Ovary (tissue), 9 donors: Measurements from ENCODE around the gene KRT76. TPM values are rescaled to one million over a fixed set of nuclear protein-coding genes. Genes with fewer than 3 reads are reported as not detected.

Experiments
- DNase-seq, 5 donors: peaks; one replicate each; pipeline ENCODE4 v3.0.0-alpha.2; 2019 to 2020
- H3K27ac ChIP-seq, 2 donors: fragments of 200-600 bp; one replicate each; pipeline versions ENCODE4 v1.5.1 to v1.8.0; 2019 to 2022
- H3K27me3 ChIP-seq: fragments of 200-600 bp; one replicate; pipeline ENCODE4 v1.8.0; 2022
- H3K36me3 ChIP-seq: fragments of 200-600 bp; sonication (generic); one replicate; pipeline ENCODE4 v1.5.1; 2019
- H3K4me1 ChIP-seq: one replicate; pipeline ENCODE4 v1.8.1; 2013; ENCODE audit warnings: mild to moderate bottlenecking, moderate library complexity; ENCODE audit not compliant: insufficient read depth
- H3K4me3 ChIP-seq: fragments of 200-600 bp; sonication (generic); one replicate; pipeline ENCODE4 v1.5.1; 2017
- H3K9me3 ChIP-seq, 2 donors: fragments of 200-600 bp in 1 of 2; sonication (generic) in 1 of 2; one replicate each; pipeline versions ENCODE4 v1.5.1 to v1.8.1; 2013 to 2019; ENCODE audit warnings: mild to moderate bottlenecking in 1 of 2, moderate library complexity in 1 of 2
- EP300 ChIP-seq: sonication (generic); formaldehyde crosslinking; IDR thresholded peaks from one replicate; pipeline ENCODE4 v1.6.1; 2017; ENCODE audit warnings: antibody characterized with exemption
- POLR2A ChIP-seq: fragments of 450-650 bp; IDR thresholded peaks from one replicate; pipeline ENCODE4 v1.6.1; 2017; ENCODE audit warnings: antibody characterized with exemption, mild to moderate bottlenecking, moderate library complexity
- WGBS, 3 donors: extraction: QIAGEN DNeasy Blood & Tissue Kit in 1 of 3; methylation state at CpG; one replicate each; pipeline versions ENCODE4 v1.1.5 to v1.1.7; 2013 to 2017; 5-methylcytosine and 5-hydroxymethylcytosine counted together
- intact Hi-C, 4 donors: fragments of 100-400 bp; cut with DNase I; formaldehyde crosslinking; loops; one replicate each; pipeline versions ENCODE4 v1.11.0 to v1.15.1; 2022 to 2023
- polyA plus RNA-seq, 2 donors: library from polyadenylated mRNA; stranded (reverse); fragments of 200-250 nt in 1 of 2; fragments of 350-450 nt in 1 of 2; fragmentation: Illumina TruSeq in 1 of 2; extraction: RNeasy Lipid Tissue Mini Kit (QIAGEN cat#74804) in 1 of 2; gene quantifications; one replicate each; pipeline ENCODE4 v1.2.3, GENCODE V29; 2013 to 2014
- total RNA-seq, 7 donors: library from RNA; depleted of rRNA in 2 of 7; stranded (reverse); fragments of >200 nt in 2 of 7; fragmentation: NEBNext Ultra II Directional in 3 of 7; extraction: Animal tissue kit (Norgen Biotek cat#: 25700) in 3 of 7; gene quantifications; one replicate each; pipeline versions ENCODE4 v1.1.0 to v1.2.4, GENCODE V29; 2016 to 2023
- TF ChIP-seq, protein P1 (sequence below), 3 donors: fragments of 450-650 bp in 2 of 3; fragments of 200-600 bp in 1 of 3; IDR thresholded peaks; one replicate each; pipeline versions ENCODE4 v1.5.1 to v1.8.0; 2016 to 2022; ENCODE audit warnings: antibody characterized with exemption in 3 of 3, mild to moderate bottlenecking in 1 of 3
- donor health status: DM: no; HTN: no; CAD: no; lungs with moderate emphysema.
- donor health status: DM: no; HTN: no; CAD: no.
- donor health status: Bipolar disorder and iron deficiency.
- donor health status: DM: yes; HTN: yes; CAD: no.
- donor health status: DM: no; HTN: no; CAD: no.
- donor health status: DM: yes; HTN: yes; CAD: no.

Gene KRT76
- total and polyA plus RNA-seq, 9 donors: not detected

- Histone ChIP-seq H3K9me3 (no peaks in the 10 kb centered on the region), H3K27ac (no peak overlapping the region), H3K36me3 (no peaks in the 10 kb centered on the region), H3K4me3 (no peak overlapping the region), H3K27me3 (no peaks in the 10 kb centered on the region), H3K4me1 (no peaks in the 10 kb centered on the region)
- intact Hi-C loops: no loop called here
- WGBS, 3 donors: 49 to 53% (median 50%) methylated on average over 7 of the region's 7 CpGs
- TF ChIP-seq POLR2A (no peak), EP300 (no peak)
- TF ChIP-seq, protein P1, sequence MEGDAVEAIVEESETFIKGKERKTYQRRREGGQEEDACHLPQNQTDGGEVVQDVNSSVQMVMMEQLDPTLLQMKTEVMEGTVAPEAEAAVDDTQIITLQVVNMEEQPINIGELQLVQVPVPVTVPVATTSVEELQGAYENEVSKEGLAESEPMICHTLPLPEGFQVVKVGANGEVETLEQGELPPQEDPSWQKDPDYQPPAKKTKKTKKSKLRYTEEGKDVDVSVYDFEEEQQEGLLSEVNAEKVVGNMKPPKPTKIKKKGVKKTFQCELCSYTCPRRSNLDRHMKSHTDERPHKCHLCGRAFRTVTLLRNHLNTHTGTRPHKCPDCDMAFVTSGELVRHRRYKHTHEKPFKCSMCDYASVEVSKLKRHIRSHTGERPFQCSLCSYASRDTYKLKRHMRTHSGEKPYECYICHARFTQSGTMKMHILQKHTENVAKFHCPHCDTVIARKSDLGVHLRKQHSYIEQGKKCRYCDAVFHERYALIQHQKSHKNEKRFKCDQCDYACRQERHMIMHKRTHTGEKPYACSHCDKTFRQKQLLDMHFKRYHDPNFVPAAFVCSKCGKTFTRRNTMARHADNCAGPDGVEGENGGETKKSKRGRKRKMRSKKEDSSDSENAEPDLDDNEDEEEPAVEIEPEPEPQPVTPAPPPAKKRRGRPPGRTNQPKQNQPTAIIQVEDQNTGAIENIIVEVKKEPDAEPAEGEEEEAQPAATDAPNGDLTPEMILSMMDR (IDR thresholded peaks at IDR 0.05): no peak
- no peak for DNase-seq
Measured at GRCh38 chr12:52819731-52820510, 42.8 kb upstream of the KRT76 start.

DNA sequence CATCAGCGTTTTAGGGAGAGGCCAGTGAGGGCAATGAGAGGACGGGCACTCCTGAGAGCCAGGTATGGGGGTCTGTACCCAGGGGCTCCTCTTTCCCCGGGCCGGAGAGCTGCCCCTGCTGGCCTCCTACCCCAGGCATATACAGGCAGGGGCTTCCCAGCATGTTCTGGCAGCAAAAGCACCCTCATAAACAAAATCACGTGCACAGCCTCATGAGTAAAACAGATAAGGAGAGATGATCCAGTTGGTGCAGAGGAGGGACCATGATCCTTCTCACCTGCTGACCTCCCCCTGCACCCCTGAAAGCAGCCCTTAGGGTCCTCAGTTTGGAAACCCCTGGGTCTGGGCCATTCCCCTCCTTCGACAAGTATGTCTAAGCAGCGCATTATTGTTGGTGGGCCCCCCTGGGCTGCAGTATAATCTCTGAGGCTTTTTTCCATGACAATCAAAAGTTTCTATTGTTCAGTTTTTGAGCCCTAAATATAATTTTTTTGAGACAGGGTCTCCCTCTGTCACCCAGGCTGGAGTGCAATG, 41.8 kb upstream of the KRT76 start:
- Histone ChIP-seq H3K27me3 (no peaks in the 10 kb centered on the region), H3K4me1 (no peaks in the 10 kb centered on the region), H3K27ac (no peak overlapping the region), H3K4me3 (no peak overlapping the region), H3K9me3 (no peaks in the 10 kb centered on the region), H3K36me3 (no peaks in the 10 kb centered on the region)
- WGBS, 3 donors: 31 to 36% (median 32%) methylated on average over 7 of the region's 7 CpGs
- intact Hi-C loops: no loop called here
- TF ChIP-seq, protein P1 (IDR thresholded peaks at IDR 0.05): no peak
- TF ChIP-seq EP300 (no peak), POLR2A (no peak)
- no peak for DNase-seq

GRCh38 chr12:52818388-52818787, 41.2 kb upstream of the KRT76 start:
- no peaks in the 10 kb centered on the region for H3K9me3 ChIP-seq
- H3K27ac ChIP-seq: no peak overlapping the region
- no peak overlapping the region for H3K4me3 ChIP-seq
- 24 to 33% (median 30%) methylated on average over 7 of the region's 7 CpGs for WGBS, 3 donors
- H3K27me3 ChIP-seq: no peaks in the 10 kb centered on the region
- intact Hi-C loops: no loop called here
- H3K4me1 ChIP-seq: no peaks in the 10 kb centered on the region
- DNase-seq: no peak
- no peak for TF ChIP-seq POLR2A
- TF ChIP-seq, protein P1 (IDR thresholded peaks at IDR 0.05): no peak
- TF ChIP-seq EP300: no peak
- H3K36me3 ChIP-seq: no peaks in the 10 kb centered on the region

DNA sequence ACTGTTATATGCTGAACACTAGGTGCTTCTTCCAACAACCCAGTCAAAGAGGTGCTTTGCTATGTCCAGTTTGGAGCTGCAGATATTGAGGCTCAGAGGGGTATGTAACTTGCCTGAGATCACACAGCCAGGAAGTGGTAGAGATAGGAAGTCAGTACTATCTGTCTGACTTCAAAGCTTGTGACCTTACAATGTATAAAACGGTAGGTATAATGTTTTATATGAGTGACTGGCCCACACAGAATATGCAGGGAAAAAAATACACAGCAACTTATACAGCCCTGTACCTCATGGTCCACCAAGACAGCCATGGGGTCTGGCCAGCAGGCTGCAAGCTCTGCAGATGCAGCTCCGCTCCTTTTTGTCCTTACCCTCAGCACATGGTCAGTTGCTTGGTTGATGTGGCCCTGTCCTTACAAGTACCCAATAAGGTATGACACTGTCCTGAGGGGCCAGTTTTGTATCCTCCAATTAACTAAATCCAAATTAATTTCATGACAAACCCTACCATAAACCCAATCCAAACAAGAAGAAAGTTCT, 40.6 kb upstream of the KRT76 start:
- TF ChIP-seq POLR2A (no peak), EP300 (no peak)
- TF ChIP-seq, protein P1 (IDR thresholded peaks at IDR 0.05): no peak
- WGBS, 3 donors: 63 to 69% (median 64%) methylated on average over 2 of the region's 2 CpGs
- Histone ChIP-seq H3K27ac (no peak overlapping the region), H3K9me3 (no peaks in the 10 kb centered on the region), H3K4me3 (no peak overlapping the region), H3K36me3 (no peaks in the 10 kb centered on the region), H3K4me1 (no peaks in the 10 kb centered on the region), H3K27me3 (no peaks in the 10 kb centered on the region)
- intact Hi-C loops: no loop called here
- no peak for DNase-seq
